ENCODE measurements around the gene RABGAP1L.

RABGAP1L gene

DNA sequence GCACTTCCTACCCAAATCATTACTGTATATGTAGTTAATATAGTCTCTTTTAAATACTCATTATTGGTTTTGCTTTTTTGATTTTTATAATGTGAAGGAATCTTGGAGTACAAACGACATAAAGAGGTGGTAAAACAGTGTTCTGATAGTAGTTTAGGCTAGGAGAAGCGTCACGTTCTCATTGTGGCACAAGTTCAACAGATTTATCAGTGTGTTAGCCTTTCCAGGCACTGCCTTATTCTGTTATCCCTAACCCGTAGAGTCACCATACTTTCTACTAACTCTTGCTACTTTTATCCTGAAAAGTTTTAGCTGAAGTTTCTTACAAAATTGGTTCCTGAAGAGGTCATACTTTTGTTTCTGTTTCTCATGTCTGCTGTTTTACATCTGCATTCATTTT is 665.8 kb downstream of the RABGAP1L start (continued):
- no peak for TF ChIP-seq ZNF664 (tag by site-specific recombination; IDR thresholded peaks at IDR 0.05)
- no peak for TF ChIP-seq ZNF324 (tag by site-specific recombination; IDR thresholded peaks at IDR 0.05)
- no peak for TF ChIP-seq ZNF184 (tag by site-specific recombination; IDR thresholded peaks at IDR 0.05)

DNA sequence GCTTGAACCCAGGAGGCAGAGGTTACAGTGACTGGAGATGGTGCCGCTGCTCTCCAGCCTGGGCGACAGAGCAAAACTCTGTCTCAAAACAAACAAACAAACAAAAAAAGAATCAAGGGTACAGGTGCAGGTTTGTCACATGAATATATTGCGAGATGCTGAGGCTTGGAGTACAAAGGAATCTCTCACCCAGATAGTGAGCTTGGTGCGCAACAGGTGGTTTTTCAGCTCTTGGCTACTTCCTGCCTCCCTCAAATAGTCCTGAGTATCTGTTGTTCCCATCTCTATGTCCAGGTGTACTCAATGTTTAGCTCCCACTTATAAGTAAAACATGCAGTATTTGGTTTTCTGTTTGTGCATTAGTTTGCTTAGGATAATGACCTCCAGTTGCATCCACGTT is 666.5 kb downstream of the RABGAP1L start:
- CTCF ChIA-PET, result interaction anchor here (0.7 kb wide), 1 partner anchor 14 kb away, joined by 3 read pairs; no protein-coding TSS in a partner anchor
- H3K36me3 ChIP-seq (ENCODE audit: control insufficient read depth in 2 of 2, insufficient read depth in 1 of 2, low read length in 2 of 2), result no peaks in the 10 kb centered on the region
- no peak overlapping the region for H3K4me3 ChIP-seq (ENCODE audit: low read depth, low read length)
- TF ChIP-seq SCRT1 (tag by site-specific recombination; IDR thresholded peaks at IDR 0.05; ENCODE audit: borderline replicate concordance) (peak; percentile 47; the same call in 1 of the 2 replicates), SCRT2 (tag by site-specific recombination; IDR thresholded peaks at IDR 0.05) (peak; percentile 81), ZNF214 (tag by site-specific recombination; IDR thresholded peaks at IDR 0.05; ENCODE audit: borderline replicate concordance) (no peak)
- TF ChIP-seq, protein P1, sequence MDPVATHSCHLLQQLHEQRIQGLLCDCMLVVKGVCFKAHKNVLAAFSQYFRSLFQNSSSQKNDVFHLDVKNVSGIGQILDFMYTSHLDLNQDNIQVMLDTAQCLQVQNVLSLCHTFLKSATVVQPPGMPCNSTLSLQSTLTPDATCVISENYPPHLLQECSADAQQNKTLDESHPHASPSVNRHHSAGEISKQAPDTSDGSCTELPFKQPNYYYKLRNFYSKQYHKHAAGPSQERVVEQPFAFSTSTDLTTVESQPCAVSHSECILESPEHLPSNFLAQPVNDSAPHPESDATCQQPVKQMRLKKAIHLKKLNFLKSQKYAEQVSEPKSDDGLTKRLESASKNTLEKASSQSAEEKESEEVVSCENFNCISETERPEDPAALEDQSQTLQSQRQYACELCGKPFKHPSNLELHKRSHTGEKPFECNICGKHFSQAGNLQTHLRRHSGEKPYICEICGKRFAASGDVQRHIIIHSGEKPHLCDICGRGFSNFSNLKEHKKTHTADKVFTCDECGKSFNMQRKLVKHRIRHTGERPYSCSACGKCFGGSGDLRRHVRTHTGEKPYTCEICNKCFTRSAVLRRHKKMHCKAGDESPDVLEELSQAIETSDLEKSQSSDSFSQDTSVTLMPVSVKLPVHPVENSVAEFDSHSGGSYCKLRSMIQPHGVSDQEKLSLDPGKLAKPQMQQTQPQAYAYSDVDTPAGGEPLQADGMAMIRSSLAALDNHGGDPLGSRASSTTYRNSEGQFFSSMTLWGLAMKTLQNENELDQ (tag by site-specific recombination; IDR thresholded peaks at IDR 0.05; ENCODE audit: low read depth), result no peak
- POLR2A ChIA-PET, result interaction anchor here (0.8 kb wide), 1 partner anchor 10 kb away, joined by 3 read pairs; no protein-coding TSS in a partner anchor
- H3K27ac ChIP-seq (ENCODE audit: extremely low read depth, low read depth, low read length), result no peak overlapping the region
- no peaks in the 10 kb centered on the region for H3K4me1 ChIP-seq (ENCODE audit: control insufficient read depth, insufficient read depth, low read length)
- no peaks in the 10 kb centered on the region for H3K9me3 ChIP-seq (ENCODE audit: control insufficient read depth, insufficient read depth, low read depth, low read length)

DNA sequence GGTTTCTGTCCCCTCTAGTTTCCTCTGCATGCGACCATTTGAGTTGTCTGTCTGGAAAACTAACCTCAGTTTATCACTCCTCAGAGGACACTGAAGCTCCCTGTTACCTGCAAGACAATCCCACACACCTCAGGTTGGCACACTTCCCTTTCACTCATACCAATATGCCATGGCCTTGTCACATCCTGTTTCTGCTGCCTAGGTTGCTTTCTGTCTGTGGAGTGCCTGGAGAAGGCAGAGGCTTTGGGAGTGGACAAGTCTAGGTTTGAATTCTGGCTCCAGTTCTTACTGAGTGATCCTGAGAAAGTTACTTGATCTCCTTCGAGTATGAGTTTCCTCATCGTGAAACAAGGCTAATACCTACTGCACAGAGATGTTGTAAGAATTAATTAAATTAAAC is 668.9 kb downstream of the RABGAP1L start:
- CTCF ChIA-PET, result no interaction called here
- Histone ChIP-seq H3K4me1 (ENCODE audit: control insufficient read depth, insufficient read depth, low read length) (no peaks in the 10 kb centered on the region), H3K27ac (ENCODE audit: extremely low read depth, low read depth, low read length) (no peak overlapping the region), H3K9me3 (ENCODE audit: control insufficient read depth, insufficient read depth, low read depth, low read length) (no peaks in the 10 kb centered on the region), H3K36me3 (ENCODE audit: control insufficient read depth in 2 of 2, insufficient read depth in 1 of 2, low read length in 2 of 2) (no peaks in the 10 kb centered on the region), H3K4me3 (ENCODE audit: low read depth, low read length) (no peak overlapping the region)
- POLR2A ChIA-PET, result no interaction called here
- TF ChIP-seq OSR2 (tag by site-specific recombination; IDR thresholded peaks at IDR 0.05), result no peak
- TF ChIP-seq, protein P2, sequence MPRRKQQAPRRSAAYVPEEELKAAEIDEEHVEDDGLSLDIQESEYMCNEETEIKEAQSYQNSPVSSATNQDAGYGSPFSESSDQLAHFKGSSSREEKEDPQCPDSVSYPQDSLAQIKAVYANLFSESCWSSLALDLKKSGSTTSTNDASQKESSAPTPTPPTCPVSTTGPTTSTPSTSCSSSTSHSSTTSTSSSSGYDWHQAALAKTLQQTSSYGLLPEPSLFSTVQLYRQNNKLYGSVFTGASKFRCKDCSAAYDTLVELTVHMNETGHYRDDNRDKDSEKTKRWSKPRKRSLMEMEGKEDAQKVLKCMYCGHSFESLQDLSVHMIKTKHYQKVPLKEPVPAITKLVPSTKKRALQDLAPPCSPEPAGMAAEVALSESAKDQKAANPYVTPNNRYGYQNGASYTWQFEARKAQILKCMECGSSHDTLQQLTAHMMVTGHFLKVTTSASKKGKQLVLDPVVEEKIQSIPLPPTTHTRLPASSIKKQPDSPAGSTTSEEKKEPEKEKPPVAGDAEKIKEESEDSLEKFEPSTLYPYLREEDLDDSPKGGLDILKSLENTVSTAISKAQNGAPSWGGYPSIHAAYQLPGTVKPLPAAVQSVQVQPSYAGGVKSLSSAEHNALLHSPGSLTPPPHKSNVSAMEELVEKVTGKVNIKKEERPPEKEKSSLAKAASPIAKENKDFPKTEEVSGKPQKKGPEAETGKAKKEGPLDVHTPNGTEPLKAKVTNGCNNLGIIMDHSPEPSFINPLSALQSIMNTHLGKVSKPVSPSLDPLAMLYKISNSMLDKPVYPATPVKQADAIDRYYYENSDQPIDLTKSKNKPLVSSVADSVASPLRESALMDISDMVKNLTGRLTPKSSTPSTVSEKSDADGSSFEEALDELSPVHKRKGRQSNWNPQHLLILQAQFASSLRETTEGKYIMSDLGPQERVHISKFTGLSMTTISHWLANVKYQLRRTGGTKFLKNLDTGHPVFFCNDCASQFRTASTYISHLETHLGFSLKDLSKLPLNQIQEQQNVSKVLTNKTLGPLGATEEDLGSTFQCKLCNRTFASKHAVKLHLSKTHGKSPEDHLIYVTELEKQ (tag by site-specific recombination; IDR thresholded peaks at IDR 0.05; ENCODE audit: borderline replicate concordance), result no peak
- TF ChIP-seq ZBTB1 (tag by site-specific recombination; IDR thresholded peaks at IDR 0.05), result no peak
- TF ChIP-seq ZNF248 (tag by site-specific recombination; IDR thresholded peaks at IDR 0.05), result no peak
- TF ChIP-seq, protein P3, sequence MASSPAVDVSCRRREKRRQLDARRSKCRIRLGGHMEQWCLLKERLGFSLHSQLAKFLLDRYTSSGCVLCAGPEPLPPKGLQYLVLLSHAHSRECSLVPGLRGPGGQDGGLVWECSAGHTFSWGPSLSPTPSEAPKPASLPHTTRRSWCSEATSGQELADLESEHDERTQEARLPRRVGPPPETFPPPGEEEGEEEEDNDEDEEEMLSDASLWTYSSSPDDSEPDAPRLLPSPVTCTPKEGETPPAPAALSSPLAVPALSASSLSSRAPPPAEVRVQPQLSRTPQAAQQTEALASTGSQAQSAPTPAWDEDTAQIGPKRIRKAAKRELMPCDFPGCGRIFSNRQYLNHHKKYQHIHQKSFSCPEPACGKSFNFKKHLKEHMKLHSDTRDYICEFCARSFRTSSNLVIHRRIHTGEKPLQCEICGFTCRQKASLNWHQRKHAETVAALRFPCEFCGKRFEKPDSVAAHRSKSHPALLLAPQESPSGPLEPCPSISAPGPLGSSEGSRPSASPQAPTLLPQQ (tag by site-specific recombination; IDR thresholded peaks at IDR 0.05), result no peak

DNA sequence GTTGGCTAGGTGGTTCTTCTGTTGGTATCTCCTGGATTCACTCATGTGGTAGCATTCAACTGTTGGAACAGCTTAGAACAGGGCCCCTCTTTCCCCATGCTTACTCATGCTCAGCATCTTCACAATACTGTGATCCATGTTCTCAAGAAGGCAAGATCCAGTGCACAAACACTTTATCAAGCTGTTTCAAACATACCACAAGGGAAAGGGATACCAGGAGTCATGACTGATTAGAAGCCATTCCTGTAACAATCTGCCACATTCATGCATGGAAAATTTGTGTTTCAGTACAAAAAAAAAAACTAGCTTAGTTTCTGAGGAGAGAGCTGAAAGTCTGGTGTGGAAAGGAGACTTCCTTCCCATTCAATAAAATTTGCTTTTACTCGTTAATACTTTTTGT is 670.7 kb downstream of the RABGAP1L start:
- Histone ChIP-seq H3K36me3 (ENCODE audit: control insufficient read depth in 2 of 2, insufficient read depth in 1 of 2, low read length in 2 of 2) (no peaks in the 10 kb centered on the region), H3K9me3 (ENCODE audit: control insufficient read depth, insufficient read depth, low read depth, low read length) (no peaks in the 10 kb centered on the region), H3K4me1 (ENCODE audit: control insufficient read depth, insufficient read depth, low read length) (no peaks in the 10 kb centered on the region), H3K4me3 (ENCODE audit: low read depth, low read length) (no peak overlapping the region), H3K27ac (ENCODE audit: extremely low read depth, low read depth, low read length) (no peak overlapping the region)
- ChIA-PET POLR2A (no interaction called here), CTCF (no interaction called here)
- TF ChIP-seq ZNF768 (tag by site-specific recombination; IDR thresholded peaks at IDR 0.05) (no peak), MEIS1 (CRISPR knock-in tag; IDR thresholded peaks at IDR 0.05; ENCODE audit: borderline replicate concordance) (no peak), ZNF621 (tag by site-specific recombination; IDR thresholded peaks at IDR 0.05) (no peak), ZNF394 (tag by site-specific recombination; IDR thresholded peaks at IDR 0.05; ENCODE audit: borderline replicate concordance) (no peak), ZNF416 (tag by site-specific recombination; IDR thresholded peaks at IDR 0.05) (no peak), ZNF266 (tag by site-specific recombination; IDR thresholded peaks at IDR 0.05; ENCODE audit: low read depth) (no peak), ZNF654 (tag by site-specific recombination; IDR thresholded peaks at IDR 0.05; ENCODE audit: low read depth) (no peak)
- TF ChIP-seq, protein P4, sequence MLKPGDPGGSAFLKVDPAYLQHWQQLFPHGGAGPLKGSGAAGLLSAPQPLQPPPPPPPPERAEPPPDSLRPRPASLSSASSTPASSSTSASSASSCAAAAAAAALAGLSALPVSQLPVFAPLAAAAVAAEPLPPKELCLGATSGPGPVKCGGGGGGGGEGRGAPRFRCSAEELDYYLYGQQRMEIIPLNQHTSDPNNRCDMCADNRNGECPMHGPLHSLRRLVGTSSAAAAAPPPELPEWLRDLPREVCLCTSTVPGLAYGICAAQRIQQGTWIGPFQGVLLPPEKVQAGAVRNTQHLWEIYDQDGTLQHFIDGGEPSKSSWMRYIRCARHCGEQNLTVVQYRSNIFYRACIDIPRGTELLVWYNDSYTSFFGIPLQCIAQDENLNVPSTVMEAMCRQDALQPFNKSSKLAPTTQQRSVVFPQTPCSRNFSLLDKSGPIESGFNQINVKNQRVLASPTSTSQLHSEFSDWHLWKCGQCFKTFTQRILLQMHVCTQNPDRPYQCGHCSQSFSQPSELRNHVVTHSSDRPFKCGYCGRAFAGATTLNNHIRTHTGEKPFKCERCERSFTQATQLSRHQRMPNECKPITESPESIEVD (tag by site-specific recombination; IDR thresholded peaks at IDR 0.05), result no peak
- TF ChIP-seq, protein P5, sequence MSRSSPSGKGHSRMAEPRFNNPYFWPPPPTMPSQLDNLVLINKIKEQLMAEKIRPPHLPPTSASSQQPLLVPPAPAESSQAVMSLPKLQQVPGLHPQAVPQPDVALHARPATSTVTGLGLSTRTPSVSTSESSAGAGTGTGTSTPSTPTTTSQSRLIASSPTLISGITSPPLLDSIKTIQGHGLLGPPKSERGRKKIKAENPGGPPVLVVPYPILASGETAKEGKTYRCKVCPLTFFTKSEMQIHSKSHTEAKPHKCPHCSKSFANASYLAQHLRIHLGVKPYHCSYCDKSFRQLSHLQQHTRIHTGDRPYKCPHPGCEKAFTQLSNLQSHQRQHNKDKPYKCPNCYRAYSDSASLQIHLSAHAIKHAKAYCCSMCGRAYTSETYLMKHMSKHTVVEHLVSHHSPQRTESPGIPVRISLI (tag by site-specific recombination; IDR thresholded peaks at IDR 0.05), result no peak

Measured in HEK293 (cell line).